D721Med (cell line): ENCODE measurements around the gene STARD13.

Experiments
- DNase-seq: peaks from one replicate; pipeline ENCODE4 v3.0.0; 2011; ENCODE audit warnings: low spot score; ENCODE audit not compliant: insufficient read length
- FAIRE-seq: peaks from 2 replicates; lab custom pipeline; 2011; peaks lifted over from hg19 to GRCh38; lab: Jason Lieb, UNC
- TF ChIP-seq, protein P1 (sequence below): IDR thresholded peaks from 2 replicates; pipeline ENCODE4 v1.5.1; 2012; ENCODE audit warnings: mild to moderate bottlenecking, control low read depth; ENCODE audit not compliant: insufficient read depth; ENCODE audit errors: missing control alignments

STARD13 gene

GRCh38 chr13:33158816-33159215 lies 126.7 kb downstream of the STARD13 start:
- no peak for DNase-seq
- TF ChIP-seq, protein P1, sequence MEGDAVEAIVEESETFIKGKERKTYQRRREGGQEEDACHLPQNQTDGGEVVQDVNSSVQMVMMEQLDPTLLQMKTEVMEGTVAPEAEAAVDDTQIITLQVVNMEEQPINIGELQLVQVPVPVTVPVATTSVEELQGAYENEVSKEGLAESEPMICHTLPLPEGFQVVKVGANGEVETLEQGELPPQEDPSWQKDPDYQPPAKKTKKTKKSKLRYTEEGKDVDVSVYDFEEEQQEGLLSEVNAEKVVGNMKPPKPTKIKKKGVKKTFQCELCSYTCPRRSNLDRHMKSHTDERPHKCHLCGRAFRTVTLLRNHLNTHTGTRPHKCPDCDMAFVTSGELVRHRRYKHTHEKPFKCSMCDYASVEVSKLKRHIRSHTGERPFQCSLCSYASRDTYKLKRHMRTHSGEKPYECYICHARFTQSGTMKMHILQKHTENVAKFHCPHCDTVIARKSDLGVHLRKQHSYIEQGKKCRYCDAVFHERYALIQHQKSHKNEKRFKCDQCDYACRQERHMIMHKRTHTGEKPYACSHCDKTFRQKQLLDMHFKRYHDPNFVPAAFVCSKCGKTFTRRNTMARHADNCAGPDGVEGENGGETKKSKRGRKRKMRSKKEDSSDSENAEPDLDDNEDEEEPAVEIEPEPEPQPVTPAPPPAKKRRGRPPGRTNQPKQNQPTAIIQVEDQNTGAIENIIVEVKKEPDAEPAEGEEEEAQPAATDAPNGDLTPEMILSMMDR = no peak
- no peak for FAIRE-seq

GRCh38 chr13:33158271-33158670 lies 127.3 kb downstream of the STARD13 start:
- no peak for DNase-seq
- no peak for FAIRE-seq
- TF ChIP-seq, protein P1 = no peak

DNA sequence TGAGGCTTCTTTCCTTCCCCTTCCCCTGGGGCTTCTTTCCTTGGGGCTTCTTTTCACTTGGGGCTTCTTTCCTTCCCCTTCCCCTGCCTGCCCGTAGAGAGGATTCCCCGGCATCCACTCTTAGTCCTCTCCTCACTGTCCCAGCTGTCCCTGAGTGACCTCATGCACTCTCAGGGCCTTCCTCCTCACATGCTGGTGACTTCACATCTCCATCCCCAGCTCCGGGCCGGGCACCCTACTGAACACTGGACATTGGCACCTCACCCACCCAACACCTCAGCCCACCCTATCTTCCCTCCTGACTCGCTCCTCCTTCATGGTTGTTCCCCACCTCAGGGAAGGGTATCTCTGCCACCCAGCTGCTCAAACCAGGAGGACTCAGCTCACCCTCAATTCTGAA lies 130.6 kb downstream of the STARD13 start:
- FAIRE-seq (no peak), DNase-seq (no peak)

GRCh38 chr13:33153421-33154404 lies 131.8 kb downstream of the STARD13 start:
- TF ChIP-seq, protein P1 = no peak
- DNase-seq (no peak), FAIRE-seq (no peak)

More for the DNA sequence above, 130.6 kb downstream of the STARD13 start:
- TF ChIP-seq, protein P1 = no peak

DNA sequence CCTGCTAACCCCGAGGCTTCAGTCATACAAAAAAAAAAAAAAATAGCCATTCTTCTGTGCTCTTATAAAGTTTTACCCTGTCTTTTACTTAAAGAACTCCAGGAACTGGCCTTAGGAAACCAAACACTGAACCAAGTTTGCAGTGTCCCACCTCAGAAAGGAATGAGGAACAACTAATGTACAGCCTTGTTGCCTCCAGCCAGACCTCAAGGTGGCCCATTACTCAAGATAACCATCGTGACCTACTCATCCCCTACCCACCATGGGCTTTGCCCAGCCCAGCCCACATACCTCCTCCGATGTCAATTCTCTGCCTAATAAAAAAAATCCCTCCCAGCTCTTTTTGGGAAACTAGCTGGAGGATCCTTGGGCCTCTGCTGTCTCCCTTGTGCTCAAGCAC lies 133.2 kb downstream of the STARD13 start:
- TF ChIP-seq, protein P1 = no peak
- DNase-seq (no peak), FAIRE-seq (no peak)

DNA sequence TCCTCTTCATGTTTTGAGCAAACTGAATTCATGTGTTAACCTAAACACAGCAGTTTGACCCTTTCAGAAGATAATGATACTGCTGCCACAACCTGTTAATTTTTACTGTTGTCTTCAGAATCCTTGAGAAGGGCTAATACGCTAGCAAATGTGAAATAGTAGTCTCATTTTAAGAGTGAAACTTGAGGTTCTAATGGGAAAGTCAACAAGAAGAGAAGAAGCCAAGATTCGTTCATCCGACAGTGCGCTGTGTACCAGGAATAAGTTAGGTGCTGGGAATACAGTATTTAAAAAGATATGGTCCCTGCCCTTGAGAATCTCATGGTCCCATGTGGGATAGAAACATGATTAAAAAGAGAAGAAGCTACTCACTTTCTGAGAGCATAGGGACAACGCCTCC lies 134.9 kb downstream of the STARD13 start:
- DNase-seq = no peak
- FAIRE-seq = no peak
- TF ChIP-seq, protein P1 = no peak

GRCh38 chr13:33150126-33150525 lies 135.4 kb downstream of the STARD13 start:
- DNase-seq (no peak), FAIRE-seq (peak; percentile 6)
- TF ChIP-seq, protein P1 = no peak
